Activated CD4-positive, alpha-beta T cell treated with anti-CD3 and anti-CD28 coated beads for 1 hour (primary cell): ENCODE data around the gene LCORL.
"Not testable (repeated sequence)": the region's sequence is repeated elsewhere in the genome, so short reads cannot be mapped to it uniquely, and the experiment has no call there.

ENCODE experiments used
- DNase-seq: peaks from one replicate; pipeline ENCODE4 v3.0.0-alpha.2; 2020

LCORL gene

DNA sequence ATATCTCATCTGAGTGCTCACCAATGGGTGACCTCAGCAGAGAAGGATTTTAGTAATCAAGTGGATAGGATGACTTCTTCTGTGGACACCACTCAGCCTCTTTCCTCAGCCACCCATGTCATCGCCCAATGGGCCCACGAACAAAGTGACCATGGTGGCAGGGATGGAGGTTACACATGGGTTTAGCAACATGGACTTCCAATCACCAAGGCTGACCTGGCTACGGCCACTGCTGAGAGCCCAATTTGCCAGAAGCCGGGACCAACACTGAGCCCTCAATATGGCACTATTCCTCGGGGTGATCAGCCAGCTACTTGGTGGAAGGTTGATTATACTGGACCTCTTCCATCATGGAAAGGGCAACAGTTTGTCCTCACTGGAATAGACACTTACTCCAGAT lies 97.4 kb downstream of the LCORL start:
- DNase-seq = no peak

DNA sequence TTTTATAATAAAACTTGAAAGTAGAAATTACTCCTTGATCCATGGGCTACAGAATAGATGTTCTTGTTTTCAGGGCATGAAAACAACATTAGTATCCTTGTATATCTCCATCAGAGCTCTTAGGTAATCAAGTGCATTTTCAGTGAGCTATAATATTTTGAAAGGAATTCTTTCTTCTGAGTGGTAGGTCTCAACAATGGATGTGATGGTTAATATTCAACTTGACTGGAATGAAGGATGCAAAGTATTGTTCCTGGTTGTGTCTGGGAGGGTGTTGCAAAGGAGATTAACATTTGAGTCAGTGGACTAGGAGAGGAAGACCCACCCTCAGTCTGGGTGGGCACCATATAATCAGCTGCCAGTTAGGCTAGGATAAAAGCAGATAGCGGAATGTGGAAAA lies 100.1 kb downstream of the LCORL start:
- DNase-seq = no peak

GRCh38 chr4:17920681-17921080 lies 100.9 kb downstream of the LCORL start:
- no peak for DNase-seq

GRCh38 chr4:17915439-17915838 lies 106.1 kb downstream of the LCORL start:
- no peak for DNase-seq

DNA sequence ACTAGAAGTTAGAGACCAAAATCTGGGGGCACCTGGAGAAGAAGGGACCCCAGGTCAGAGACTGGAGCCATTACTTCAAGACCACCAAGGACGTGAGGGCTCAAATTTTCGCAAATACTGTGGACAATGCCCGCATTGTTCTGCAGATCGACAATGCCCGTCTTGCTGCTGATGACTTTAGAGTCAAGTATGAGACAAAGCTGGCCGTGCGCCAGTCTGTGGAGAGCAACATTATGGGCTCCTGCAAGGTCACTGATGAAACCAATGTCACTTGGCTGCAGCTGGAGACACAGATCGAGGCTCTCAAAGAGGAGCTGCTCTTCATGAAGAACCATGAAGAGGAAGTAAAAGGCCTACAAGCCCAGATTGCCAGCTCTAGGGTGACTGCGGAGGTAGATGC lies 109.5 kb downstream of the LCORL start:
- no peak for DNase-seq

DNA sequence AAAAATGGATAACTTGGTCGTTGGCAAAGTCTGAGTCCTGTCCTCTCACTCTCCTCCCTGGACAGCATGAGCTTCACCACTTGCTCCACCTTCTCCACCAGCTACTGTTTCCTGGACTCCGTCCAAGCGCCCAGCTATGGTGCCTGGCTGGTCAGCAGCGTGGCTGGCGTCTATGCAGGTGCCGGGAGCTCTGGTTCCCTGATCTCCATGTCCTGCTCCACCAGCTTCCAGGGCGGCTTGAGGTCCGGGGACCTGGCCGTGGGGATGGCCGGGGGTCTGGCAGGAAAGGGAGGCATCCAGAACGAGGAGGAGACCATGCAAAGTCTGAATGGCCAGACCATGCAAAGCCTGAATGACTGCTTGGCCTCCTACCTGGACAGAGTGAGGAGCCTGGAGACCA lies 109.9 kb downstream of the LCORL start:
- no peak for DNase-seq

DNA sequence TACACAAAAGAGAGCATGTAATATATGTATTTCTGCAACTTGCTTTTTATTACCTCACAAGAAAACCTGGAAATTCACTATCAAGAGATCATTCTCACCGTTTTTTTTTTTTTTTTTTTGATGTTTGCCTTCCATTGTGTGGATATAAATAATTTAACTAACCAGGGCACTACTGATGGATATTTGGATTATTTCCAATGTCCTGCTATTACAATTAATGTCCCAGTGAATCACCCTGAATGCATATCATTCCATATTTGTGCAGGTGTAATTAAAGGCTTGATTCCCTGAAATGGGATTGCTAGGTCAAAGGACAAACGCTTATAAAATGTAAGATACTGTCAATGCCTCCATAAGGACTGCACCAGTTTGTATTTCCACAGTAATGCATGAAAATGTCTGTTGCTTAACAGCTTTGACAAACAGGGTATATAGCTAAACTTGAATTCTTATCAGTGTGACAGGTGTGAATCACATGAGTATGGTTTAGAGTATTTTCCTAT lies 123.0 kb downstream of the LCORL start:
- no peak for DNase-seq

GRCh38 chr4:17895481-17895880 lies 126.1 kb downstream of the LCORL start:
- no peak for DNase-seq

GRCh38 chr4:17894421-17894820 lies 127.1 kb downstream of the LCORL start:
- DNase-seq = no peak

DNA sequence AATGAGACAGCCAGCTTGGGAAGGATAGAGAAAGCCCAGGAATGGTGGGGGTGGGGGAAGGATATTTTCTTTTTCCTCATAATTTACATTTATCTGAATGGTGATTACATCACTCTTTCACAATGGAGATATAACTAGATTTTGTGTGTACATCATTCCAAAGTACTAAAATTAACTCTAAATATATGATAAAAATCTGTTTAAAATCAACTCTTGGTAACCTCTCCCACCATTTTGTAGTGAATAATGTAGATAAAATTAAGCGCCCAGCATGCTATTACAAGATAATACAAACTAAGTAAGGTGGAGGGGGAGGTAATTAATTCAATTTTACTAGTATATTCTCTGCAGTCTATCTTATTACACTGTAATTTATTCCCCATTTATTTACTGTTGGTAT lies 131.9 kb downstream of the LCORL start:
- no peak for DNase-seq

GRCh38 chr4:17884511-17884910 lies 137.0 kb downstream of the LCORL start:
- no peak for DNase-seq

- no peak for DNase-seq
These were observed 137.5 kb downstream of the LCORL start for GRCh38 chr4:17884063-17884462.

DNA sequence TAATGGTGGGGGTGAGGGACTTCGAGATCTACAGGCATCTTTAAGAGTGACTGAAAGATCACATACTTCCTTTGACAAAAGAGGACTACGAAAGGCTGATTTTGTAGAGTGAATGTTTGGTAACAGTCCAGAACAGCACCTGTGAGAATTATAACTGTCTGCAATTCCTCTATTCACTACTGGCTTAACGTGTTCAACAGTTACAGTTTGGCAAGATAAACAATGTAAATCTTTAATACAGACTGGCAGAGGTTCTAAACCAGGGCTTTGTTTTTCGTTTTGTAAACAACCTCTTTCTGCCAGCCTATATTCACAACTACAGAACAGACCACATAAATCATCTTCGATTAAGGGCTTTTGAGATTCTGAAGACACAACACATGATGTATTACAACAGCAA lies 143.9 kb downstream of the LCORL start:
- no peak for DNase-seq

GRCh38 chr4:17876943-17877342 lies 144.6 kb downstream of the LCORL start:
- DNase-seq = no peak

DNA sequence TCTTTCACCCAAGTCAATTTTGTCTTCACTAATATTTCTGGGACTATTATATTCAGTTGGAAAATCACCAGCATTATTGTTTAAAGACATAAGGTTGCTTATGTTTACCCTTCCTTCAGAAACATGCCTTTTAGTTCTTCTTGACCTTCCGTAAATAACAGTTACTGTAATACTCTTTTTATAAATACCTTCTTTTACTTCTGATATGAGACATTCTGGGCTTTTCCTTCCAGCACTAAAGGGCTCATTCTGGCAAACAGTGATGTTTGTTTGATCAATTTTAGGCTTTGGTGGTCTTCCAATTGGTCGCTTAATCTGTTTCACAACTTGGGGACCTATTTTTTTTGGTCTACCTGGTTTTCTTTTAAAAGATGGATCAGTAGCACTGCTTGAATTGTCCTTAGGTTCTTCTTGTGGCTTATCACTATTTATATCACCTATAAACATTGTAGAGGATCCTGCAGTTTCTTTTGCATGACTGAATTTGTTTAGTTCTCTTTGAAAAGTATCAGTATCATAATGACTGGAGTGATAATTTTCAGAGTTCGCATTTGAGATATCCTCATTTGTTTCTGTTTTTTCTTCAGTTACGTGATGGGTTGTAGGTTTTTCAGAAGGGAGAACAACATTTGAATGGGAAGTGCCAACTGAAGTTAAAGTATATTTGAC lies 146.0 kb downstream of the LCORL start:
- DNase-seq = no peak

DNA sequence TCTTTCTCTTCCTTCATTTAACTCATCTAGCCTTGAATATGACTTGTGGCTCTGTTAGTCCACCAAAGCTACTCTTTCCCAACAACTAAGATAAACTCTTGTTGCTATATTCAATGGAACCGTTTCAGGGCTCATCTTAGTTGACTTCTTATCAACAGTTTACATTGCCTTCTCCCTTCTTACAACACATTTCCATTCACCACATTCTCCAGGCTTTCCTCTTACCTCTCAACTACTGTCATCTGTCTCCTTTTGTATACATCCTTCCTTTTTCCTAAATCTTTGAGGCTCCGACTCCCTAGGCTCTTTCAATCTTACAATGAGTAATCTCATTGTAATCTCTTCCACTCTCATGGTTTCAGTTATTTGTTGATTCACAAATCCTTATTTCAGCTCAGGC lies 152.2 kb downstream of the LCORL start:
- DNase-seq = no peak

- DNase-seq = no peak
These were observed 154.3 kb downstream of the LCORL start for GRCh38 chr4:17867276-17867675.

- DNase-seq = no peak
These were observed 154.7 kb downstream of the LCORL start for GRCh38 chr4:17866810-17867209.

- DNase-seq = no peak
These were observed 155.6 kb downstream of the LCORL start for GRCh38 chr4:17865866-17866363.

- not testable (repeated sequence) for DNase-seq
These were observed 159.6 kb downstream of the LCORL start for GRCh38 chr4:17861906-17862305.

DNA sequence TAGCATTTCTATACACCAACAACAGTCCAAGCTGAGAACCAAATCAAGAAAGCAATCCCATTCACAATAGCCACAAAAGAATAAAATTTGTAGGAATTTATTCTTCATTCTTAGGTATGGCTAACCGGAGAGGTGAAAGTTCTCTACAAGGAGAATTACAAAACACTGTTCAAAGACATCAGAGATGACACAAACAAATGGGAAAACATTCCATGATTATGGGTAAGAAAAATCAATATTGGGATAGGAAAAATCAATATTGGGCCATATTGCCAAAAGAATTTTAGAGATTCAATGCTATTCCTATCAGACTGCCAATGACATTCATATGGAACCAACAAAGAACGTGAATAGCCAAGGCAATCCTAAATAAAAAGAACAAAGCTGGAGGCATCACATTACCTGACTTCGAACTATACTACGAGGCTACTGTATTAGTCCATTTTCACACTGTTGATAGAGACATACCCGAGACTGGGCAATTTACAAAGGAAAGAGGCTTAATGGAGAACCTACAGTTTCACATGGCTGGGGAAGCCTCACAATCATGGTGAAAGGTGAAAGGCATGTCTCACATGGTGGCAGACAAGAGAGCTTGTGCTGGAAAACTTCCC lies 161.7 kb downstream of the LCORL start:
- DNase-seq = no peak

DNA sequence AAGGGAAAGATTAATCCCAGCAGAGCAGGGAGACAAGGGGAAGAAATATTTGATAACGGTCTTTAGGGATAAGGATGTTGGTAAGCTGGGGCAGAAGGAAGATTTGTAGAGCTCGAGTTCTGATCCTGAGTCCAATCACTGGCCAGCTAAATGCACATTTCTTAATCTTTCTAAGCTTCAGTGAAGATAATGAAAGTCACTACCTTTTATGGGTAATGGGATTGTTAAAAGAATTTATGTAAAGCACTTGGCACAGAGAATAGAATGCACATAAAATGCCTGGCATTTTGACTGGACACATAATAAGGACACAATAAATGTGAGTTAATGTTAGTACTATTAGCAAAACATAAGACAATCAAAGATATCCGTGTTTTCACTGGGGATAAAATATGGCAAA lies 167.5 kb downstream of the LCORL start:
- DNase-seq = no peak

DNA sequence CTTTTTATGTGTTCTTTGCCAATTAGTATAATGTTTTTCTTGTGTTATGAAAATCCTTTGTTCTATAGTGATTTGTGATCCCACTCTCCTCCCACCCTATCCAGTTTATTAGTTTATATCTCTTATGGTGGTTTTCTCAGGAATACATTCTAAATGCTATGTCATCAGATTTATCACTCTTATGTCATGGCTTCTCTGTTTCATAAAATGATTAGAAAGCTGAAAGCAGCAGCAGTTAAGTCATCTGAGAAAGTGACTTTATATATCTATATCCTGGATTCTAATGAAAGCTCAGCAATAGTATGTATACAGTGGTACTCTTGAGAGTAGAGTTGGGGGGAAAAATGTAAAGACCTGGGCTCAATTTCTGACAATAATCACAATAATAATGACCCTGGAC lies 169.6 kb downstream of the LCORL start:
- no peak for DNase-seq

DNA sequence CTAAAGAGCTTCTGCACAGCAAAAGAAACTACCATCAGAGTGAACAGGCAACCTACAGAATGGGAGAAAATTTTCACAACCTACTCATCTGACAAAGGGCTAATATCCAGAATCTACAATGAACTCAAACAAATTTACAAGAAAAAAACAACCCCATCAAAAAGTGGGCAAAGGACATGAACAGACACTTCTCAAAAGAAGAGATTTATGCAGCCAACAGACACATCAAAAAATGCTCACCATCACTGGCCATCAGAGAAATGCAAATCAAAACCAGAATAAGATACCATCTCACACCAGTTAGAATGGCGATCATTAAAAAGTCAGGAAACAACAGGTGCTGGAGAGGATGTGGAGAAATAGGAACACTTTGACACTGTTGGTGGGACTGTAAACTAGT lies 171.3 kb downstream of the LCORL start:
- not testable (repeated sequence) for DNase-seq

DNA sequence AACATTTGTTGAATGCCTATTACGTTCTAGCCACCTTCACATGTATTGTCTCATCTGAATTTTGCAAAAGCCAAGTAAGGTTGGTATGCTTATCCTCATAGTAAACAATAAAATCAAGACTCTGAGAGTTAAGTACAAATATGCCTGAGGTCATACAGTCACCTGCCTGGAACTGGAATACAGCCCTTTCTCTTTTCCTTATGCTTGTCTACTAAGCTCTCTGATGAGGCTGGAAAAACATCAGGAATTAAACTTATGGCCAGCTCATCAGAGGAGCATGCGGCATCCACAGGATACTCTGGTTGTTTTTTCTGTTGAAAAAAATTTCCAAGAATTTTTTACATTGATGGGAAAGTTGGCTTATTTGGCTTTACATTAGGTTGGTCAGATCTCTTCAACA lies 175.3 kb downstream of the LCORL start:
- DNase-seq = no peak
